PC-3 (cell line): ENCODE measurements around the gene ABCC8. TPM values are rescaled to one million over a fixed set of nuclear protein-coding genes. Genes with fewer than 3 reads are reported as not detected.

ENCODE experiments used
- ATAC-seq: fragments of 200-7000 bp; cut with Tn5 transposase; 2 replicates; pipeline ENCODE4 v1.9.1; 2020; ENCODE audit warnings: mild to moderate bottlenecking, moderate library complexity
- BruUV-seq: library from RNA; stranded (reverse); fragments of 400-500 nt; replicated peaks from 2 replicates; lab custom pipeline; 2021; lab: Mats Ljungman, UMichigan
- CTCF ChIA-PET: fragments of 300-600 bp; sonication (Branson Sonifier 250); formaldehyde crosslinking; loops from one replicate; lab custom pipeline; 2022; ENCODE audit warnings: antibody characterized with exemption; lab: Charles Lee
- POLR2A ChIA-PET: fragments of 300-600 bp; sonication (Branson Sonifier 250); formaldehyde crosslinking; loops from one replicate; lab custom pipeline; 2022; ENCODE audit warnings: antibody characterized with exemption; ENCODE audit not compliant: unreplicated experiment; lab: Charles Lee
- DNase-seq: peaks from one replicate; pipeline ENCODE4 v3.0.0-alpha.2; 2015
- H2AFZ ChIP-seq: fragments of 300-600 bp; sonication (generic); 2 replicates; pipeline ENCODE4 v1.6.0; 2016; ENCODE audit warnings: antibody characterized with exemption, low read length
- H3F3A ChIP-seq: fragments of 300-600 bp; sonication (generic); one replicate; pipeline ENCODE4 v1.6.0; 2017; ENCODE audit warnings: antibody characterized with exemption, low read length, control low read depth, mild to moderate bottlenecking; ENCODE audit not compliant: unreplicated experiment
- H3K27ac ChIP-seq: fragments of 300-600 bp; sonication (generic); 2 replicates; pipeline ENCODE4 v1.5.1; 2016; ENCODE audit warnings: mild to moderate bottlenecking, low read length
- H3K27me3 ChIP-seq: fragments of 300-600 bp; sonication (generic); 2 replicates; pipeline ENCODE4 v1.6.1; 2016; ENCODE audit warnings: low read length, mixed read lengths
- H3K36me3 ChIP-seq: fragments of 300-600 bp; sonication (generic); 2 replicates; pipeline ENCODE4 v1.6.1; 2016; ENCODE audit warnings: low read depth, mixed run types, low read length, mixed read lengths
- H3K4me1 ChIP-seq: fragments of 300-600 bp; sonication (generic); 2 replicates; pipeline ENCODE4 v1.5.1; 2016; ENCODE audit warnings: low read length; ENCODE audit not compliant: insufficient read depth
- H3K4me2 ChIP-seq: fragments of 300-600 bp; sonication (generic); 2 replicates; pipeline ENCODE4 v1.6.0; 2016; ENCODE audit warnings: low read length
- H3K4me3 ChIP-seq: fragments of 300-600 bp; sonication (generic); 2 replicates; pipeline ENCODE4 v1.5.1; 2016; ENCODE audit warnings: mild to moderate bottlenecking, low read length, mixed read lengths
- H3K79me2 ChIP-seq: fragments of 300-600 bp; sonication (generic); 2 replicates; pipeline ENCODE4 v1.6.1; 2017; ENCODE audit warnings: low read length, mixed read lengths
- H3K9ac ChIP-seq: fragments of 300-600 bp; sonication (generic); 2 replicates; pipeline ENCODE4 v1.6.0; 2016; ENCODE audit warnings: mild to moderate bottlenecking, low read length
- H3K9me2 ChIP-seq: fragments of 300-600 bp; sonication (generic); replicated peaks from 2 replicates; pipeline ENCODE4 v1.6.1; 2016; ENCODE audit warnings: mixed run types, low read length, mixed read lengths
- H3K9me3 ChIP-seq: fragments of 300-600 bp; sonication (generic); 2 replicates; pipeline ENCODE4 v1.6.1; 2016; ENCODE audit warnings: low read length, mixed read lengths
- H4K20me1 ChIP-seq: fragments of 300-600 bp; sonication (generic); 2 replicates; pipeline ENCODE4 v1.6.1; 2016; ENCODE audit warnings: low read length, mixed read lengths
- EZH2 ChIP-seq: fragments of 300-600 bp; sonication (generic); IDR thresholded peaks from one replicate; pipeline ENCODE4 v1.6.1; 2017; ENCODE audit warnings: antibody characterized with exemption, mild to moderate bottlenecking, low read length; ENCODE audit not compliant: unreplicated experiment
- EZH2phosphoT487 ChIP-seq: fragments of 300-600 bp; sonication (generic); IDR thresholded peaks from 2 replicates; pipeline ENCODE4 v1.6.1; 2018; ENCODE audit warnings: mild to moderate bottlenecking, antibody characterized with exemption, low read length, borderline replicate concordance
- intact Hi-C: fragments of 100-400 bp; cut with micrococcal nuclease; formaldehyde crosslinking; loops from 2 replicates; pipeline ENCODE4 v1.9.0; 2023
- total RNA-seq: library from RNA; depleted of rRNA; stranded (reverse); fragments of >200 nt; gene quantifications from 2 replicates; pipeline ENCODE4 v1.2.3, GENCODE V29; 2014
- TF ChIP-seq, protein P1 (sequence below): fragments of 300-600 bp; sonication (generic); conservative IDR thresholded peaks from 2 replicates; pipeline ENCODE4 v1.5.1; 2017; ENCODE audit warnings: antibody characterized with exemption, low read depth, mild to moderate bottlenecking, low read length

Gene ABCC8
- total RNA-seq, 1 experiment from 2014 or later = not detected

DNA sequence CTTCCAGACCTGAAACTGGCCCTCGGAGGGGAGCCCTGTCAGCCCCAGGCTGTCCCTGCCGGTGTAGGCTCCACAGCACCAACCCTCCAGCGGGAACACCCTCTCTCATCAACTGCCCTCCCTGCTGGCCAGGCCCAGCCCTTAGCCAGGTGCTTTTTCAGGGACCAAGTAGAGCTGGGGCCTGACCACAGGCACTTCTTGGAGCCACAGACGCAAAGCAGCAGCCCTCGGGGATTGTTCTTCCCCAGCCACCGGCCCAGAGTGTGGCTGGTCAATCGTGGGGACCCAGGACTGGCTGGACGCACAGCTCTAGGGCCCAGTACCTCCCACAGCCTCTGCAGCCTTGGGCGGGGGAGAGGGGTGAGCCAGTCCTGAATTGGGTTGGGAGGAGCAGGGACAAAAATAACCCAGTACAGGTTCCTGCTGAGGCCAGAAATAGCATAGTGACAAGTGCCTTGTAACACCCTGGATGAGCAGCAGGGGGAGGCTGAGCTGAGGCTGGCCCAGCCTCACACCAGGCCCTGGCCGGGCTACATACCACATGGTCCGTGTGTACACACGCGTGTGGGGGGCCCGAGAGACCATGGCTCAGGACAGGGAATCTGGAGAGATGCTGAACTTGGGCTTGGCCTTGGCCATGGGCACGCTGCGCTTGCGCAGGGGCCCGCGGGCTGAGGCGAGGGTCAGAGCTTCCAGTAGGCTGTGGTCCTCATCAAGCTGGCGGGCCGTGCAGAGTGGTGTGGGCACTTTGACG is 90.1 kb downstream of the ABCC8 start:
- Histone ChIP-seq H2AFZ (no peak overlapping the region), H3K27ac (no peak overlapping the region), H3K9me2 (no peaks in the 10 kb centered on the region), H3K9ac (no peak overlapping the region), H4K20me1 (no peaks in the 10 kb centered on the region), H3K27me3 (no peaks in the 10 kb centered on the region), H3K4me2 (no peak overlapping the region), H3F3A (no peaks in the 10 kb centered on the region), H3K4me3 (no peak overlapping the region), H3K9me3 (no peaks in the 10 kb centered on the region), H3K79me2 (no peaks in the 10 kb centered on the region), H3K36me3 (no peaks in the 10 kb centered on the region), H3K4me1 (peaks cover 2% of the 10 kb centered on the region; the same call in 1 of the 2 replicates)
- ChIA-PET CTCF (no interaction called here), POLR2A (no interaction called here)
- peak; percentile 62 for DNase-seq
- no TSS peak for BruUV-seq
- ATAC-seq = peak; percentile 60
- TF ChIP-seq EZH2 (no peak), EZH2phosphoT487 (no peak)
- TF ChIP-seq, protein P1, sequence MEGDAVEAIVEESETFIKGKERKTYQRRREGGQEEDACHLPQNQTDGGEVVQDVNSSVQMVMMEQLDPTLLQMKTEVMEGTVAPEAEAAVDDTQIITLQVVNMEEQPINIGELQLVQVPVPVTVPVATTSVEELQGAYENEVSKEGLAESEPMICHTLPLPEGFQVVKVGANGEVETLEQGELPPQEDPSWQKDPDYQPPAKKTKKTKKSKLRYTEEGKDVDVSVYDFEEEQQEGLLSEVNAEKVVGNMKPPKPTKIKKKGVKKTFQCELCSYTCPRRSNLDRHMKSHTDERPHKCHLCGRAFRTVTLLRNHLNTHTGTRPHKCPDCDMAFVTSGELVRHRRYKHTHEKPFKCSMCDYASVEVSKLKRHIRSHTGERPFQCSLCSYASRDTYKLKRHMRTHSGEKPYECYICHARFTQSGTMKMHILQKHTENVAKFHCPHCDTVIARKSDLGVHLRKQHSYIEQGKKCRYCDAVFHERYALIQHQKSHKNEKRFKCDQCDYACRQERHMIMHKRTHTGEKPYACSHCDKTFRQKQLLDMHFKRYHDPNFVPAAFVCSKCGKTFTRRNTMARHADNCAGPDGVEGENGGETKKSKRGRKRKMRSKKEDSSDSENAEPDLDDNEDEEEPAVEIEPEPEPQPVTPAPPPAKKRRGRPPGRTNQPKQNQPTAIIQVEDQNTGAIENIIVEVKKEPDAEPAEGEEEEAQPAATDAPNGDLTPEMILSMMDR = peak; percentile 65
- intact Hi-C loops = no loop called here

DNA sequence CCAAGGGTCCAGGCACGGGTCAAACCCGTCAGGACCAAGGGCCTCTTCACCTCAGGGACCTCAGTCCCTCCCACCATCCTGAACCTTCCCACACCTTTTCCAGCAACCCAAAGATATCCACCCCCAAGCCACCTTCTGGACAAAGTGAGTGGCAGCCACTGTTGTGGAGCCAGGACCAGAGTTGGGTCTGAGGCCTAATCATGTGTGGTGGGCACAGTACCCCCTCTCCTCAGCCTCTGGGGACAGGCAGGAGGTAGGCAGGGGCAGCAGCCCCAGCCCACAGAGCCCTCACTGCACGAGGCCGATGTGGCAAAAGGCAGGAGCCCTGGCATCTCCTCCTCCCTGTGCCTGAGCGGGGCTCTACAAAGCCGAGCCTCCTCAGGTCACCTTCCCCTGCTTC is 90.7 kb downstream of the ABCC8 start:
- POLR2A ChIA-PET = no interaction called here
- intact Hi-C loops = no loop called here
- no peaks in the 10 kb centered on the region for H3K9me3 ChIP-seq
- no peak overlapping the region for H3K4me2 ChIP-seq
- H3K36me3 ChIP-seq = no peaks in the 10 kb centered on the region
- no peak for TF ChIP-seq EZH2phosphoT487
- TF ChIP-seq, protein P1 = no peak
- no peak for TF ChIP-seq EZH2
- peaks cover 2% of the 10 kb centered on the region; the same call in 1 of the 2 replicates for H3K4me1 ChIP-seq
- no peak for DNase-seq
- no peaks in the 10 kb centered on the region for H3K9me2 ChIP-seq
- H3K27ac ChIP-seq = no peak overlapping the region
- no TSS peak for BruUV-seq
- H3K4me3 ChIP-seq = no peak overlapping the region
- CTCF ChIA-PET = no interaction called here
- H4K20me1 ChIP-seq = no peaks in the 10 kb centered on the region
- ATAC-seq = no peak
- no peak overlapping the region for H3K9ac ChIP-seq
- no peaks in the 10 kb centered on the region for H3K27me3 ChIP-seq
- H2AFZ ChIP-seq = no peak overlapping the region
- H3F3A ChIP-seq = no peaks in the 10 kb centered on the region
- H3K79me2 ChIP-seq = no peaks in the 10 kb centered on the region

DNA sequence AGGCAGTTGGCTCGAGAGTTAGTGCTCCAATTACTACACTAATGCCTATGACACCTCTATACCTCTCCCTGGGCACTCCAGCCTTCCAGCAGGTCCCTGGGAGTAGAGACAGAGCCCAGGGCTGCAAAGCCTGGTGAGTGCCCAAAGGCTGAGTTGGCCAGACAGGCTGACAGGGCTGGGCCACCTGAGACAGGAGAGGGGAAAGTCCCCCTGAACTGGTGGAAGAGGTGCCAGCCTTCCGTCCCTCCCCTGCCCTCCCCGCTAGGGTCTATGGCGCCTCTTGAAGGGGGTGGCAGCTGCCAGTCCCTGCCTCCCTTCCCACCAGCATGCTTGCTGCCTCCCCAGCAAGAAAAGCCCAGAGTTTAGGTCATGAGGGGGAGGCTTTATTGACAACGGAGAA is 91.2 kb downstream of the ABCC8 start:
- ChIA-PET POLR2A (no interaction called here), CTCF (interaction anchor here (0.6 to 2.6 kb wide), 2 partner anchors 142 to 156 kb away, joined by 3 to 13 read pairs; no protein-coding TSS in a partner anchor)
- no peak overlapping the region for H2AFZ ChIP-seq
- peaks cover 2% of the 10 kb centered on the region; the same call in 1 of the 2 replicates for H3K4me1 ChIP-seq
- intact Hi-C loops = no loop called here
- H3K27ac ChIP-seq = no peak overlapping the region
- TF ChIP-seq EZH2 (no peak), EZH2phosphoT487 (no peak)
- TF ChIP-seq, protein P1 = no peak
- H3F3A ChIP-seq = no peaks in the 10 kb centered on the region
- no TSS peak for BruUV-seq
- no peaks in the 10 kb centered on the region for H4K20me1 ChIP-seq
- H3K79me2 ChIP-seq = no peaks in the 10 kb centered on the region
- no peaks in the 10 kb centered on the region for H3K36me3 ChIP-seq
- no peak overlapping the region for H3K9ac ChIP-seq
- no peaks in the 10 kb centered on the region for H3K9me2 ChIP-seq
- DNase-seq (no peak), ATAC-seq (no peak)
- H3K4me2 ChIP-seq = no peak overlapping the region
- H3K27me3 ChIP-seq = no peaks in the 10 kb centered on the region
- H3K4me3 ChIP-seq = no peak overlapping the region
- no peaks in the 10 kb centered on the region for H3K9me3 ChIP-seq
